NCI-H2107 treated with DMSO at 0.1 percent for 48 hours (cell line): Measurements from ENCODE around the gene DDB1.
A peak's percentile ranks its signal among the peaks of the same experiment; 100 is the strongest.

Experiments used
- DNase-seq: peaks from one replicate; lab custom pipeline; 2025; ENCODE audit not compliant: unreplicated experiment; lab: John Stamatoyannopoulos, UW

Gene DDB1

DNA sequence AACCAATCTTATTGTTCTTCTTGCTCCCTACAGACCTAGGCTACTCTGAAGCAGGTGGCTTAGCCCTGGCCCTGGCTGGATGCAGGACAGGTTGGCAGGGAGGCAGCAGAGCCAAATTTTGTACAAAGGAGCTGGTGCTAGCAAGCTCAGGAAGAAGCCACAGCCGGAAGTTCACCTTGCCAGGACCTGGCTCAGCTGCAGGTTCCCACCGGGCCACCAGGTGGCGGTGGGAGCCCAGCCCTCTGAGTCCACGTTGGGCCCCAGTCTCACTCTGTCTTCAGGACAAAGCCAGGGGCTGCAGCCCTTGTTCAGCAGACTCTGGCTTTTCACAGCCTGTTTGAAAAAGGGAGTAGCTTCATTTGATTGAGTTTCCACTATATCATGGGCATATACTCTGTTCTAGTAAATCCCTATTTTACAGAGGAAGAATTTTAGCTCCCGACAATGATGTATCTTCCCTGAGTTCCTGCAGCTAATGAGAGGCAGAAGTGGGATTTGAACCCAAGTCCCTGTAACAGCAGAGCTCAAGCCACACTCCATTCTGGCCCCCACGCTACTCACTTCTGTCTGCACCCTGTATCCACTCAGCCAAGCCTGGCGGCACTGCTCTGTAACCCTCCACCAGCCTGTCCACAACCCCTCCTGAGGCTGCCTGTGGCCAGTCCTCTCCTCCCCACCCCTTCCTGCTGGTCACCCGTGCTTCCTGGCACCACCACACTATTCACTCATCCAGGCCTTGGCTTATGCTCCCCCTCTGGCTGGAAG lies 3.4 kb upstream of the DDB1 start:
- DNase-seq: peak; percentile 41

DNA sequence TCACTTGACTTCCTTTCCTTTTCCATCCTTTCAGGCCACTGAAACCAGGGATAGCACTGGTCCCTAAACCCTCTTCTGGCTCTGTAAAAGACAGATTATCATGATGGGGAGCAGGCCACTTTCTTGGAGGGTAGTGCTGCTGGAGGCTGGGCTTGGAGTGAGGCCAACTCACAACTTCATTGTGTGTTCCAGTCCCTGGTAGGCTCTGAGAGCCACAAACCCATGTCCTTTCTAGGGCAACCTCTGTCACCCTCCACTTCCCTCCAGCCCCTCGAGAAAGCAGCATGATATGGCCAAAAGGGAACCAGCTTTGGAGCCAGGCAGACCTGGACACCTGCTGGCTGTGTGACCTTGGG lies 2.4 kb upstream of the DDB1 start:
- DNase-seq: no peak

DNA sequence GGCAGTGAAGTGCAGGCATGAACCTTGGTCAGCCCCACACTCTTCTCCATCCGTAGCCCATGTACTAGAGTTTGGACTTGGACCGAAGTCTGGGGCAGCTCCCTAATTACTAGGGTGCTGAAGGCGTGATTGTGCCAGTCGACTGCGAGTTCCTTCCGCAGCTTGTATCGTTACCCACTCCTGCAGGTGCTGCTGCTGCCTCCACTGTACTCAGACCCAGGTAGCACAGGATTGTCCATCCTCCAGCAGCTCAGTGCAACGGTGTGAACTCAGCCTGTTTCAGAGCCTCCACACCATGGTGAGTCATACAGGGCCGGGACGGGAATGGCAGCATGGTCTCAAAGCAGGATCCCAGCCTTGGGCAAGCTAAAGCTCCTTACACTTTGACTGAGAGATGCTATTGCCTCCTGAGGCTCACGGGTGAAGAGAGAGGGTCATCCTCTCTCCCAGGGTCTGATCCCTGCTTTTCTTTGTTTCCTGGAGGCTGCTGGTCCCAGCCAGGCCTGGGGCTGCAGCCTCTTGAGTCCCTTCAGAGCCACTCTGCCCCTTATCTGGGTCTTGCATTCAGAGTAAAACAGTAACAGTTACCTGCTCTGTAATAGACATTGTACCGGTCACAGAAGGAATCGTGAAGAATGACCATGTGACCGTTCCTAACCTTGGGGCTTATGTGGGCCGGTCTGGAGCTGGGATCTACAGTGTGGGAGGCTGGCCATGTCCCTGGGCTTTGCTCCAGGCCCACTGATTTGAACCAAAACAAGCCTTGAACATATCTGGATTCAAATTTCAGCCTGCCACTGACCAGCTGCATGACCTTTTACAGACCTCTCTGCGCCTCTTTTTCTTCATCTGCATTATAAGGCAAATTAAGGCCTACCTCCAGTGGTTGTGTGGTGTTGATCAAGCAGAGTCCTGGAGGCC lies 1.8 kb upstream of the DDB1 start:
- DNase-seq: no peak

DNA sequence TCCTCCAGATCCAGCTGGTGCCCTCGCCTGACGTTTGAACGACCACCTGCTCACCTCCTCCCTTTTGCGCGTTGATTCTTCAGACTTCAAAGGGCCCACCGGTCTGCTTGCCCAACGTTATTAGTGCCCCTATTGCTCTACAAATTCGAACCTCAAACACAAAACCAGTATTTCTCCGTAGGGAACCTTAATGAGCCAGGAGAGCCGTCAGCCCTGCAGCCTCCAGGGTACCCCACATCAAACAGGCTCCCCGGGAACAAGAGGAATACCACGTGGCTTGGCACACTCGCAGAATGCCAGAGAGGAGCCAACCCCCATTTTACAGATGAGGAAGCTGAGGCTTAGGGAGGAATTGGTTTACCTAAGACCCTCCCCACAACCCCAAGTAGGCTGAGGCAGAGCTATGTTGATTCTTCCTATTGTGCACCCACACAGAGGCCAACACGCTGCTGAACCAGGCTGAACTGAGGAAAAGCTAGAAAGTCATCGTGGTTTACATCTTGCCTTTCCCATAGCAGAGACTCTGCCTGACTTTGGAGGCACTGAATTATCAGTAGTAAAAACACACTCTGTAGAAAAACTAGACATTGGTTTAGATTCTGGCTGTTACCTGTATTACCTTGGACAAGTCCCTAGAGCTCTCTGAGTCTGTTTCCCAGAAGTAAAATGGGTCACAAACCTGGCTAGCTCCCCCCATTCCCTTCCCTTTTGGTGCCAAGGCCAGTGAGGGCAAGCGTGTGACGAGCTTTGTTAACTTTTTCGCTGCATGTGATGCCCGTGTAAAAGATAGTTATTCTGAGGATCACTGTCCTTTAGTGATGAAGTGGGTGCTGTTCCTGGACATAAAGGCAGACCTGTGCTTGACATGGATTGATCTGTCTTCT lies 887 bp upstream of the DDB1 start:
- DNase-seq: no peak

DNA sequence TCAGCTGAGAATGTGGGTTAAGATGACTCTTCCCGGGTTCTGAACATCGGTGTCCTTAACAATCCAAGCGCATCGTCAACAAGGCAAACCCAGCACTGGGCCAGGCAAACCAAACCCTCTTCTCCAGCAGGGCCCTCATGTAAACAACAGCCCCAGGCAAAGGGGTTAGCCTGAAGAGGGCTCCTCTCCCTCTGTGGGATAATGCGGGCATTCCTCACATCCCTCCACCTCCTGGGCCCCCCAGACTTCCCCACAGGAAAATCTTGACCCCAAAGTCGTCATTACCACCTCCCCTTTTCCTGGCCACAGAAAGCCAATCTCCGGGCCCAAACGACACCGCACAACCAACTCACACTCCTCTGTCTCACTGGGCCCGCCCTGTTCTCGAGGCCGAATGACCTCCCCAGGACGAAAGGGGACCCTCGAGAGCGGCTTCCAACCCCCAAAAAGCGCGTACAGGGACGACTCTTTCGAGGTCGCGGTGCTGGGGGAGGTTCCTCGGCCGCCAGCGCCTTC lies 566 bp downstream of the DDB1 start:
- DNase-seq: no peak

DNA sequence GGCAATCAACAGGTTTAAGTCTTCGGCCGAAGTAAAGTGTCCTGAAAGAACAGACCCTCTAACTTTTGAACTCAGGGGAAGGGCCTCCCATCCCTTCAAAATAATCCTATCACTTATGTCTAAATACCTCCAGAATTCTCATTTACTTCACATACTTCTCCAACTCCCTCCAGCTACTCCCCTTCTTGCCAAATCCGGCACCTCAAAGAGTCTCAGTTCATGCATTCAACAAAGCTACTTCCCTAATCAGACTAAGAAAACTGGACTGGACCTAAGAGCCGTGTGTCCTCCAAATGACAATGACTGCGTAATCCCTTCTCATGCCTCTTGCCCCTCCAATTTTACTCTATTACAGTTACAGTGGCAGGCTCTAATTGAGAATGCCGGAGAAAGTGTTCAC lies 1.3 kb downstream of the DDB1 start:
- DNase-seq: no peak

DNA sequence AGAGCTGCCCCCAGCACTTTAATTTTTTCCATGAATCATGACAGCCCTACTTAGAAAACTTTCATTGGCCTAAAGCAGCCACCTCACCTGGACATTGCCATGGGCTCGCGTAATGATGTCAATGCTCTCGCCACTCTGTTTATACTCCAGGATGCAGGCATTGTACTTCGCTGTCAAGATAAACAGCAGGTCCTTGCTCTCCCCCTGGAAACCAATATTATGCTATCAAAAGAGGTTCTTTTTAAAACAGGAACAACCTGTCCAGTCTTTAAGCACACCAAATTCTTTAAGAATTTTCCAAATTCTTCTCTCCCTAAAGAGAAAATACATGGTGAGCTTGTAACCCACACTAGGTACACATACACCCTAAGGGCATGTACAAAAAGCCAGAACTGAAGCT lies 3.0 kb downstream of the DDB1 start:
- DNase-seq: no peak

DNA sequence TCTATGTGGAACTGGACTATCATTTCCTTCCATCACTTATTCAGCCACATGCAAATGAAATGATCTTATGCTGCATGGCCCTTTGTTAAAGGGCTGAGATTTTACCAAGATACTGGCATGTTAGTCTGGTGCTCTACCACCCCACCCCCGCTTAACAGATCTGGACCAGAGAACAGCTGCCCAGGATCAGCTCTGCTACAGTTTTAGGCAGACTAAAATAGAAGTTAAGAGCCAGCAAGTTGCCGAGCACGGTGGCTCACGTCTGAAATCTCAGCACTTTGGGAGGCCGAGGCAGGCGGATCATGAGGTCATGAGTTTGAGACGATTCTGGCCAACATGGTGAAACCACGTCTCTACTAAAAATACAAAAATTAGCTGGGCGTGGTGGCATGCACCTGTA lies 4.6 kb downstream of the DDB1 start:
- no peak for DNase-seq

DNA sequence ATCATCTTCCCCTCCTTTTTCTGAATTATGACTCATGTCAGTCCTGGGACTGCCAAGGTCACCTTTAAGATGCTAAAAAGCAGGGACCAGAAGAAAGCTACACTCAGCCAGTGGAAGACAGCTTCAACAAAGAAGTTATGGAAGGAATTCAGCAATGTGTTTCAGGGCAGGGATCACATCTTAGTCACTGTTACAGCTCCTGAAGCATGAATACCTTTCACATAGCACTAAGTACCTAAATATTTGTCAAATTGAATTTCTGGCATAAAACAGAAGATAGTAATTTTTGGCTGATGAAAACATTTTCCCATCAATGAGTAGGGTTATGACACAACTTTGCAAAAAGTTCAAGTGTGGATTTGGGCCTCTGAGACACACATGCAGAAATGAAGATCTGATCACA lies 5.2 kb downstream of the DDB1 start:
- DNase-seq: no peak

DNA sequence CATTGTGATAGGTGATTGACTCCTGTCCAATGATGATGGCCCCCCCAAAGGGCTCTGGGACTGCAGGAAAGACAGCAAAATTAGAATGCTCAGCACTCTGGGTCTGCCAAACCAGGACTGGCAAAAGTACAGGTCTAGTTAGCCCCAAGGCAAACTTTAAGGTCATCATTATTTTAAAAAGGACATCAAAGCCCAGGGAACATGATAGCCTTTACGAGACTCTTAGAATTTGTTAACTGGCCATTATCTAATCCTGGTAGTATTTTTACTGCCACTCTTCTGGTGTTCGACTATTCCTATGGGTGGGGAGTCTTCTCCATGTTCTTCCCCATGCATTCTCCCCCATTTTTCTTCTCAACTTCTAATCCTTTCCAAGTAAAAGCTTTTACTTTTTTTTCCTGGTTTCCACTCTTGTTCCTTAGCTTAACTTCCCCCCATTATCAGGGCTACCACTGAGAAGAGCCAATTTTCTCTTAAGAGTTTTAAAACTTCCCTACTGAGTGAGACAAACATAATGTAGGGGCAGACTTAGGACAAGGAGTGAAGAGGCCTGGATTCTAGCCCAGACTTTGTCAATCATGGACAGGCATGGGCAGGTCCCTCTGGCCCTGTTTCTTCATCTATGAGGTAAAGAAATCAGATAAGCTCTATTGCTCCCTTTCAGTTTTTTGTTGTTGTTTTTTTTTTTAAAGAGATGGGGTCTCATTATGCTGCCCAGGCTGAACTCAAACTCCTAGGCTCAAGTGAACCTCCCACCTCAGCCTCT lies 7.1 kb downstream of the DDB1 start:
- no peak for DNase-seq

DNA sequence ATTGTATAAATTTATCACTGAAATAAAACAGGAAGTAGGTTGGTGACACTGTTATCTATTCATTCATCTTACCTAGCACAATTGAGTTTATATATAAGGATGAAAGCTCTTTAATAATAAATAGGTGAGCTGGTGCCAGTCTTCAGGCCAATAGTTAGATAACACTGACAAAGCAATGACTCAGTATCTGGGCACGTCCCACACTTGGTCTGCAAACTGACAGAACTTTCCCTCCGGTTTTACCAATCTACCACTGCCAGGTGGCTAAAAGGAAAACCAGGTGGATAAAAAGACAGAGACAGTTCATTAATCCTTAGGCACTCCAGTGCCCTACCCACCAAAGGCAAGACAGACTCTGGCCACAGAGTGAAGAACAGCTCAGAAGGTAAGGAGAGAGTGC lies 17.6 kb downstream of the DDB1 start:
- DNase-seq: no peak

DNA sequence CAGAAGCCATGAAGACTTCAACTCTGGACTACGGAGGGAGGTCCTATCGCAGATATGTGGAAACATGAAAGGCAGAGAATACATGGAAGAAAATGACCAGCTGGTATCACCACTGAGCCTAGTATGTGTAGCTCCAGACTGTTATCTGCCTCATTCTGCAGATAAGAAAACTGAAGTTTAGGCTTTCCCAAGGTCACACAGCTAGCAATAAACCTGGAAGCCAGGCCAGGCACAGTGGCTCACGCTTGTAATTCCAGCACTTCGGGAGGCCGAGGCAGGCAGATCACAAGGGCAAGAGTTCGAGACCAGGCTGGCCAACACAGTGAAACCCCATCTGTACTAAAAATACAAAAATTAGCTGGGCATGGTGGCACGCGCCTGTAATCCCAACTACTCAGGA lies 22.2 kb downstream of the DDB1 start:
- DNase-seq: no peak

DNA sequence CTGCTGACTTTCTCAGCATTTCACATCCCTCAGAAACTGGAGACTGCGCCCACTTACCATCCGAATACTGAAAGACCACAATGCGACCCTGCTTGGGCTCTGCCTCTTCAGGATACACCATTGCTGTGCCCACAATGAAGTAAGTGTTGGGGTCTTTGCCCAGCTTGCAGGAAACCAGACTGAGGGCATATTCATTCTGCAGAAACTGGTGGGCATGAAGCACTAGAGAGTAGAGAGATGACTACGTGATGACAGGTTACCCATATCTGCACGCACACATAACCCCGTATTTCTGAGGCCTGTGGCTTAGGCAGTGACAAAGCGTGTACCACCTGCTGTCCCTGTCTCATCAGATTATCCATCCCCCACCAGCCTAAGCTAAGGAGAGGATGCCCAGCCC lies 23.2 kb downstream of the DDB1 start:
- DNase-seq: no peak

DNA sequence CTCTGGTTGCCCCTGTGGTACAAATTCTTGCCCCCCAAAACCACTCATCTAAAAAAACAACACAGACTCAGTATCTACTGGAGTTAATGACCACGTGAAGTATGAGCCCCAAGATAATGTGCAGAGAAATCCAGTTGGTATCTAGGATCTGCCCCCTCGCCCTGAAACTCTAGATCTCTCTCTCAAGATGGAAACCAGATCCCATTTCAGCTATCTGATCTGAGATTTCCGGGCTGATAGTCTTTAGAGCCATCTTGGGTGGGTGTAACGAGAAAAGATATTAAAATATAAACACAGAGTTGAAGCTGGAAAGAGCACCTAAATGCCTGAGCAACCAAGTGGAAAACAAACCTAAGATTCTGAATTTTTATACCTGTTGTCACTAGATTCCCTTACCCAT lies 23.8 kb downstream of the DDB1 start:
- no peak for DNase-seq

DNA sequence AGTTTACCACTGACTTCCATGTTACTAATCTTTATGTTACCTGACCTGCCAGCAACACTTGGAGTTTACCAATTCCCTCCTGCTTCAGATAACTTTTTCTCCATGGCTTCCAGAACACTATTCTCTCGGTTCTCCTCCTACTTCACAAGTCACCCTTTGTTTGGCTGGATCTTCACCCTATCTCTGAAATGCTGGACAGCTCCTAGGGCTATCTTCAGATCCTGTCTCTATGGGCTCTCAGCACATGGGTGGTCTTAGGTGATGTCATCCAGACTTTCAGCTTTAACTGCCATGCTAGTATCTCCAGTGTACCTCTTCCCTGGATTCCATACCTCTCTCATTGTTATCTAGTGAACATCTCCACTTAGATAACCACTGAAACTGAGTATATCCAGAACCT lies 25.6 kb downstream of the DDB1 start:
- DNase-seq: no peak

DNA sequence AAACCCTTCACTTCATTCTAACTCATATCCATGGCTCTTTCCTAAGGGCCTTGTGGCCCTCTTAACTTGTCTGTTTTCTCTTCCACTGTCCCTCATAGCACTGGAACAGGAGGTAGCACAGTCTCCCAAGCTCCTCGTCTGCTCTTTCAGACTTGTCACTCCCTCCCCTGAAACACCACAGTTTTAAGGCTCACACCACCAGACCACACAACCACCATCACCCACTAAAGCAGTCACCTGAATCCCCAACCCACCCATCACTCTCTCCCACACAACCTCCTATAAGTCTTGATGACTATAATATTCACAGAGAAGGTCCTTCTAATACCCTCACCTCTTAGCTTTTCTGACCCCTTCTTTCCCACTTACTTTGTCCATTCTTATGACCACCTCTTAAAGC lies 26.7 kb downstream of the DDB1 start:
- DNase-seq: no peak

DNA sequence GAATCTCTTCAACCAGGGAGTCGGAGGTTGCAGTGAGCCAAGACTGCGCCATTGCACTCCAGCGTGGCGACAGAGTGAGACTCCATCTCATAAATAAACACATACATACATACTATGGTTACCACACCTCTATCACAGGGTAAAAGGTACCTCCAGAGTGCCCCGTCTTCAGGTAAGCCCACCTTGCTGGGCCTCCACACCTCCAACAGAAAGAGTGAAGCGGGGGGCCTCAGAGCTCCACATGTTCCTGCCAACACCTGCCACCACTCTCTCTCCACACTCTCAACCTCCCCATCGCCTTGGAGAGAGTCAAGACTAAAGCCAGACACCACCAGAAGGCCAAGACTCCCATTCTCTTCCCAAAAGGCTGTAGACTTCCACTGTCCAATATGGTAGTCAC lies 27.5 kb downstream of the DDB1 start:
- DNase-seq: no peak

DNA sequence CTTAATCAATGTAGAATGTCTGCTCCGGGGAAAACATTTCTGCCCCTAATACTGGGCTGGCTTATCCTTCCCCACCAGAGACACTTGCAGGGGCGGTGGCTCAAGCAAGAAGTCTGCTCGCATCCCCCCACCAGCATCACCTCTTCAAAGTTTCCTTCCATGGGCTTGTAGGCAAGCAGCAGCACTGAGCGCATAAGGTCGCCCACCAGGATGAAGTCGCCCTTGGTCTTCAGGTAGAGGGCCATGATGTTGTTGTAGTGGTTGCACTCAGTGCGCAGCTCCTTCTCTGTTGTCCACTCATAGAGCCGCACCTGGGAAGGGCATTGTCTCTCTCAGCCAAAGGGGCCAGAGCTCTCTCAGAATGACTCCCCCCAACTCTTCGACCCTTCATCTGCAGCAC lies 29.2 kb downstream of the DDB1 start:
- no peak for DNase-seq

DNA sequence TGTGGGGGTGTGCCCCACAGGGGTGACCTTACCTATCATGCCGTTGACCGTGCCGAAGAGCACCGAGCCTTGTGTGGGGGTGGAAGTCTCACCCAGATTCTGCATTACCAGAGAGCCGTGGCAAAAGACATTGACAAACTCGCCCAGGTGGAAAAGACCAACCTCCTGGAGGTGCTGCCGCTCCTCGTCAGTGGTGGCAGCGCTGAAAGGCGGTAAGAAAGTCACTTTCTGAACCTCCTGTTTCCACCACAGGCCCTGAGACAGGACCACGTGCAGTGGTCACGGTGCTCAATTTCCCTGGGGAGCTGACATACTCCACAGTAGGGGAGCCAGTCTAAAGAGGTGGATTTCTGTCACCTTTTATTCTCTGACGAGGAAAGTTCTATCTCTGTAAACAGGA lies 30.4 kb downstream of the DDB1 start:
- no peak for DNase-seq

DNA sequence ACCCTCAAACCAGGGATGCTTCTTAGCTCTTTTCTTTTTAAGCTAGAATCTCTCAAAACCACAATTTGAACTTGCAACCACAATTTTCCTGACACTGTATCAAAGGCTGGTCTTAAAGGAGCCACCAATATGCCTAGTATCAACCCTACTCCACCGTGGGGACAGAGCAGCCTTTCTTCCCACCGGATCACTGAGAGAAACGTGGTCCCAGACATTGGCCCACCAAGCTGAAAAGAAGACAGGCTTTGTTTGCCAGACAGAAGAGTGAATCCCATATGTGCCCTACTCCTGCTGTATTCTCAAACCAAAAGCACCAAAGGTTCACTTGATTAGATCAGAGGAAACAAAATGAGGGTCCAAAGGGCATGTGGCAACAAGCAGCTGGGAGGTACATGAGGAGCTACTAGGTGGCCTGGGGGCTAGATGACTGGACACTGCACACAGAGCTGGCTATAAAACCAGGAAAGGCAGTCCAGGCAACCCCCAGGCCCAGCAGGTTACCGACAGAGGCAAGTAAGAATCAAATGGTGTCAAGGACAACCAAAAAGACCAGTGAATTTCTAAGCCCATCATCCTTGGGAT lies 34.2 kb downstream of the DDB1 start:
- no peak for DNase-seq
